ENCODE measurements around the gene GABRA4.

Gene GABRA4

DNA sequence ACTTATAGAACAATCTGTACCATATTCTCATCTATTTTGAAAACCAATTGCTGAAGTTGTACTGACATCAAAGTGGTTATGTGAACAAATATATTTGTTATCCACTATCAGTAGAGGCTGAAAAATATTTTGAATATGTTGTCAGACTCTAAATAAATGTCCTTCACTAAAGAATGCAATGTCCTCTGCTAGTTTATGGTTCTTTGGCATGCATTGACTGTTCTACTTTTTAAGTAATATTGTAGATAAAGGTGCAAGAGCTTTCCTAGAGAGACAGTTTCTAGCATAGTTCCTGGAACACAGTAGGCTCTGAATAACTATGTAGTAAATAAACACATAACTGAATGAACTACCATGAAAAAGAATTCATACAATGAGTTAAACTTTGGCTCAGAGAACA lies 66.2 kb downstream of the GABRA4 start:
- no peak for DNase-seq (ENCODE audit: low read depth in 2 of 2)

DNA sequence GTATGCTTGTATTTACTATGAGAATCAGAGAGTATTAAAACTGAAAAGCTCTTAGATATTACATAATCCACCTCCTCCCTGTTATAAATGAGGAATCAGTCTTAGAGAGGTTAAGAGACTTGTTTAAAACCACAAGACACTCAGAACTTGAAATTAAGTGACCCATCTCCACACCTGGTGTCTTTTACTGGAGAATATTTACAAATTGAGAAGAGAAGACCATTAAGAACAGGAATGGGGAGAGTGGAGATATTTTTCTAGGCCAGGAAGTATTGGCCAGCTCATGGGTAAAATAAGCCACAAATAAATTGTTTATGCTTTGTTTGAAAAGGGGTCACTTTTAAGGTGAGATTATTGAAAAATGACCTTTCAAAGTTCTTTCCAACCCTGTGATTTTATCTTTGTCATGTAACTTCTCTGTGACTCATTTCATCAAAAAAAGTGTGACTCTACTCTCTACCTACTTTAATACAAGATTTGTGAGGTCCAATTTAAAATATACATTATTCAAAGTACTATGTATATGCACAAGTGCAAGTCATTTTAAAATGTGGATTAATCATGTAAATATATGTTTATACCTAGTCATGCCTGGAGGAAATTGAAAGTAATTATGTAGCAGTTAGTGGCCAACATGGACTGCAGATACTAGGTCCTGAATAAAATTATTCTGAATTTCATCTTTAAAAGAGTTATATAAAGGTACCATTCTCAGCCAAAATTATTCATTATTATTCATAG lies 68.4 kb downstream of the GABRA4 start:
- no peak for DNase-seq (ENCODE audit: low read depth in 2 of 2)

DNA sequence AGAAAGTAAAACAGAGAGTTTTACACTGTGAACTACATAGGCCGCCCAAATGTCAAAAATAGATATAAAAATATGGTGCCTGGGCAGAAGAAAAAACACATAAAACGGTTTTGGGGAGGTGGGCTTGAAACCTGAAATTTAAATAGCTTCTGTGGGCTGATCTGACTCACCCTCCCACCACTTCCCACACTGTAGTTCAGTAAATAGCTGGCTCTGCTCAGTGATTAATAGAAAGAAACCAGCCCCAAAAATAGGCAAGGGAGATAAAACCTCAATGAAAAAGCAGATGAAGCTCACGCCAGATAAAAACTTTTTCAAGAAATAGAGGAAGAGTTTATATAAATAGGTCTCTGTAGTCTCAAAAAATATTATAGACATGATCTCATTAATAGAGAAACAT lies 71.2 kb downstream of the GABRA4 start:
- no peak for DNase-seq (ENCODE audit: low read depth in 2 of 2)

DNA sequence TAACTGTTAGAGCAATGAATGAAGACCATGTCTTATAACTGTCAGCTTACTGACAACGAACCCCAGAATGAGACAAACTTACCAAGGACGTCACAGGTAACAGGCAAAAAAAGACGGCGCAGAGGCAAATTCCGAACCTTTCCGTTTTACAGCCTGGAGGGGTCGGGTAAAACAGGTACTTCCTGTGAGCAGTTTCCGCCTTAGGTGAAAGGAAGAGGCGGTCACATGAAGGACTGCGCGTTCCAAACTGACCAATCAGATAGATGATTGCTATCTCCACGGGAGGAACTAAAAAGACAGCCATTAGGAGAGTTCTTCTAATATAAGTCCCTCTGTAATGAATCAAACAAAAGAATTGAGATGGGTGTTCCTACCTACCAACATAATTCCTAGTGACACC lies 84.3 kb downstream of the GABRA4 start, which contains the start of gene COX7B2:
TSS of gene COX7B2 (minus strand) at position 168 of the 400 bp plus-strand sequence. CDS start 174,053 bp downstream, outside the sequence.
- DNase-seq (ENCODE audit: low read depth in 2 of 2), result no peak

DNA sequence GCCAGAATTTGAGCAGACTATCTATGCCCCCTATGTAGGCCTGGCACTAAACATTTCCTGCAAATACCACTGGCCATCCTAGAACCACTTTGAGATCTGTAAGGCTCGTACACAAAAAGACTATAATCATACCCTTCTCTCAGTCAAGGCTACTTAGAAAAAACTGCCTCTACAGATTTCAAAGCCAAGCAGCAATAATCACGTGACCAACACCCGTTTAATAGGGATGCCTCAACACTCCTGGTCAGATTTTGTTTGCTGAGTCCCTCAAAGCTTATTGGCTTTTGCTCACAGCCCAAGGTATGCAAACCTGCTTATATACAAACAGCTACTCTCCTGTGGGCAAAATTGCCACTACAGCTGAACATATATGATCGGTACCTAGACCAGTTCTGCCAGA lies 85.2 kb downstream of the GABRA4 start:
- DNase-seq (ENCODE audit: low read depth in 2 of 2), result no peak

DNA sequence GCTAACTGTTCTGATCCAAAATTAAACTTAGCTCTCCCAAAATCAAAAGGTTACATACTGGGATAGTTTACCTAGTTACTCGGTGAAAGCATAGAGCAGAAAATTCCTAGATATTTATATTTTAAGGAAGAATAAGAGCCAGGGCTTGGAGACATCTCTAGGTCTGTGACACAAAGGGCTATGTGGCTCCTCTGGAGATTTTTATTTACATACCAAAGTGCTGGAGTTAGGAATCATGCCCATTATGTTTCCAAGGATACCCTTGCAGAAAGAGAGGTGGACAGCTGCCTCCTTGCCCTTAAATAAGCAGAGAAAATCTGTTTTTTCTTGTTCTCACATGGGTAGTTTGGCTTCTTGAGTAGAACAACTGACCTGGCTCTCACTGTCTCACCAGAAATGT lies 93.3 kb downstream of the GABRA4 start:
- no peak for DNase-seq (ENCODE audit: low read depth in 2 of 2)

DNA sequence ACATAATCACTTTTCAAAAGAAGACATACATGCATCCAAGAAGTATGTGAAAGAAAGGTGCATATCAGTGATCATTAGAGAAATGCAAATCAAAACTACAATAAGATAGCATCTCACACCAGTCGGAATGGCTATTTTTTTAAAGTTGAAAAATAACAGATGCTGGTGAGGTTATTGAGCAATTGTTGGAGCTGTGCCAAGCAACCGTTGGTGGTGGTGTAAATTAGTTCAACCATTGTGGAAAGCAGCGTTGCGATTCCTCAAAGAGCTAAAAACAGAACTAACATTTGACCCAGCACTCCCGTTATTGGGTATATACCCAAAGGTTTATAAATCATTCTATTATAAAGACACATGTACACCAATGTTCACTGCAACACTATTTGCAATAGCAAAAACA lies 98.6 kb downstream of the GABRA4 start:
- no peak for DNase-seq (ENCODE audit: low read depth in 2 of 2)

DNA sequence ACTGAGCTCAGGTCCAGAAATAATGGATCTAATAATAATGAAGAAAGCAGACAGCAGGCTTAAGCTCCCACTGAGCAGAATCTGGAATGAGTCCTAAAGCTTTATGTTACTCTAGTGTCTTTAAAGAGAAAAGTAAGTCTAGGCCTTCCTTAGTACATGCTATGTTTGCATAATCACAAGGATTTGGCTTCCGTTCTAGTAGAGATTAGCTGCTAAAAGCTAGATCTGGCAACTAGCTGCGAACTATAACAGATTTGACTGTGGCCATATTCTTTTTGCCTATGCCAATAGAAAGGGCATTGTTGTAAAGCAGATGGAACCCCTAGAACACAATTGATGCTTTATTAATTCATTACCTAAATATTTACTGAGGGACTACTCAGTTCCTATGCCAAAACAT lies 103.3 kb downstream of the GABRA4 start:
- DNase-seq (ENCODE audit: low read depth in 2 of 2), result no peak

DNA sequence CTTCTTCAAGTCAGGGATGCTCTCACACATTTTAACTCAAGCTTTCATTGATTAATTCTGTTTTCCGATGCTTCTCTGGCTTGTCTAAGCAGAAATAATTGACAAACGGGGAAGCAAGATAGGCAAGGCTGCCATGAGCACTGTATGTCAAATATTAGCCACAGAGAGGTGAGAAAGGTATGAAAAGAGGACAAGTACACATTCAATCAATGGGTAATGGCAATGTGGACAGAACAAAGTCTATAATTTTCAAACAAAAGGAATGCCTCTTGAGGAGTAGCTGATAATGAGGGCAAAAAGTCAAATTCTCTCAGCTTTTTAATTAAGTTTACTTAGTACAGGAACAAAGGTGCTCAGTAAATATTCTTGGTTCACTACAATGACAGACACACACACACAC lies 104.0 kb downstream of the GABRA4 start:
- no peak for DNase-seq (ENCODE audit: low read depth in 2 of 2)

DNA sequence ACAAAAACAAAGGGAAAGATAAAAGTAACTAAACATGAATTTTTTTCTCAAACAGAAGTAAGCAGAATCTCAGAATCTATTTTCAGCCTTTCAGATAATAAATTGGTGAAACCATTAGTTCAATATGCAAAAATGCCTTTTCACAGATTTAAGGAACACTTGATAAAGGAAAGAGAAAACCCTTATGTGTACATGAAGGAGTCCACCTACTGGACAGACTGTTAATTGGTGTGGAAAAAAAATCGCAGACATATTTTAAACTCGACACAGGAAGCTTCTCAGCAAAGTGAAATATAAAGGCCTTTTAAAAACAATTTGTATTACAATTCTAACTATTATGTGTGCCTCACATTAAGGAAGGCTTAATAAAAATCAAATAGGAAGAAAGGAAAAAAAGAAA lies 106.7 kb downstream of the GABRA4 start:
- DNase-seq (ENCODE audit: low read depth in 2 of 2), result no peak

DNA sequence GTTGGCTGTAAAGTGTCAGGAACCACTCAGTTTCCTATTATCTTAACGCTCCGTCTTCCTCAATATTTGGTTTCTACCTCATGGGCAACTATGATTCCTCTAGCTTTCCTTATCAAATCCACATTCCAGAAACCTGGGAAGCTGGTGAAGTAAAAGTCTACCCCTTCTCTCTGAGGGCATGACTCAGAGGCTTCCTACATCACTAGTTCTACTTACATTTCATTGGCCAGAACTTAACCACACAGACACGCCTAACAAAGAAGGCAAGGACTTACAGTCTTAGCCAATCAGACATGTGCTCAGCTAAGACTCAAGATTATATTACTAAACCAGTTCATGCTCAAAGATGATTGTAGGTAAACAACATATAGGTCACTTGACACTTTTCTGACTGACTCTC lies 114.7 kb downstream of the GABRA4 start:
- DNase-seq (ENCODE audit: low read depth in 2 of 2), result no peak

DNA sequence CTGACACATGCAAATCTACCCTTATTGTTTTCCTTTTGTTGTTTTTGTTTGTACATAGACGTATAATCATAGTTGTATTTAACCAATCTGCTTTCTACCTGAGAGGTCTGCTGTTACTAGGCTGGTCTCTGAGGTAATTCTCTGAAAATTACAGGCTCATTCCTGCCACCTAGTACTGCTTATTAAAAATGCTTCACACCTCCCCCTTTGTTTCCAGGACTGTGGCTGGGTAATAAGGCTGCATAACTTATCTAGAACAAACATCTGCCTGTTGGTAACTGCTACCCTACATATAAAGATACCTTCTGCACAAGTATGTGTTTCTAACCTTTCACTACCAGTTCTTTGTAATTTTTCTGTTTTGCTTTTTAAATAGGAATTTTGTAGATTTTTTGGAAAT lies 118.6 kb downstream of the GABRA4 start:
- DNase-seq (ENCODE audit: low read depth in 2 of 2), result no peak

DNA sequence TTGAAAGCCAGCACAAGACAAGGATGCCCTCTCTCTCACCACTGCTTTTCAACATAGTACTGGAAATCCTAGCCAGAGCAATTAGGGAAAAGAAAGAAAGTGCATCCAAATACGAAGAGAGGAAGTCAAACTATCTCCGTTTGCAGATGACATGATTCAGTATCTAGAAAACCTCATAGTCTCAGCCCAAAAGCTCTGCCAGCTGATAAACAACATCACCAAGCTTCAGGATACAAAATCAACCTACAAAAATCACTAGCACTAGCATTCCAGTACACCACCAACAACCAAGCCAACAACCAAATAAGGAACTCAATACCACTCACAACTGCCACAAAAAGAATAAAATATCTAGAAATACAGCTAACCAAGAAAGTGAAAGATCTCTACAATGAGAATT lies 123.0 kb downstream of the GABRA4 start:
- DNase-seq (ENCODE audit: low read depth in 2 of 2), result no peak

All from fibroblast of skin of left biceps (primary cell).